GM20000 (cell line): ENCODE measurements around the gene ADGRB2.

Experiments used
- DNase-seq: peaks from one replicate; pipeline ENCODE4 v3.0.0; 2012; ENCODE audit warnings: low spot score
- CTCF ChIP-seq: IDR thresholded peaks from 2 replicates; pipeline ENCODE4 v1.5.1; 2012; ENCODE audit warnings: mild to moderate bottlenecking, control low read depth; ENCODE audit errors: extremely low read depth, missing control alignments

The ADGRB2 gene

GRCh38 chr1:31781138-31781755 lies 17.1 kb upstream of the ADGRB2 start:
- TF ChIP-seq CTCF, result no peak
- DNase-seq, result no peak

- no peak for TF ChIP-seq CTCF
- DNase-seq, result no peak
Measured at GRCh38 chr1:31780632-31781031, 16.5 kb upstream of the ADGRB2 start.

- no peak for TF ChIP-seq CTCF
- no peak for DNase-seq
Measured at GRCh38 chr1:31779687-31780086, 15.5 kb upstream of the ADGRB2 start.

- TF ChIP-seq CTCF, result no peak
- DNase-seq, result no peak
Measured at GRCh38 chr1:31778763-31779488, 14.8 kb upstream of the ADGRB2 start.

- no peak for DNase-seq
- no peak for TF ChIP-seq CTCF
Measured at GRCh38 chr1:31776516-31776915, 12.4 kb upstream of the ADGRB2 start.

GRCh38 chr1:31776032-31776431 lies 11.9 kb upstream of the ADGRB2 start:
- DNase-seq, result no peak
- no peak for TF ChIP-seq CTCF

GRCh38 chr1:31775210-31775999 lies 11.3 kb upstream of the ADGRB2 start:
- DNase-seq, result no peak
- no peak for TF ChIP-seq CTCF
